GM12873 (cell line): ENCODE measurements around the gene DCHS1.
A peak's percentile ranks its signal among the peaks of the same experiment; 100 is the strongest.

Experiments
- TF ChIP-seq, protein P1 (sequence below): IDR thresholded peaks from 2 replicates; pipeline ENCODE4 v1.5.1; 2012; ENCODE audit warnings: low read depth, mild to moderate bottlenecking, moderate library complexity, low read length, control low read depth; ENCODE audit not compliant: insufficient read depth; ENCODE audit errors: missing control alignments

The DCHS1 gene

DNA sequence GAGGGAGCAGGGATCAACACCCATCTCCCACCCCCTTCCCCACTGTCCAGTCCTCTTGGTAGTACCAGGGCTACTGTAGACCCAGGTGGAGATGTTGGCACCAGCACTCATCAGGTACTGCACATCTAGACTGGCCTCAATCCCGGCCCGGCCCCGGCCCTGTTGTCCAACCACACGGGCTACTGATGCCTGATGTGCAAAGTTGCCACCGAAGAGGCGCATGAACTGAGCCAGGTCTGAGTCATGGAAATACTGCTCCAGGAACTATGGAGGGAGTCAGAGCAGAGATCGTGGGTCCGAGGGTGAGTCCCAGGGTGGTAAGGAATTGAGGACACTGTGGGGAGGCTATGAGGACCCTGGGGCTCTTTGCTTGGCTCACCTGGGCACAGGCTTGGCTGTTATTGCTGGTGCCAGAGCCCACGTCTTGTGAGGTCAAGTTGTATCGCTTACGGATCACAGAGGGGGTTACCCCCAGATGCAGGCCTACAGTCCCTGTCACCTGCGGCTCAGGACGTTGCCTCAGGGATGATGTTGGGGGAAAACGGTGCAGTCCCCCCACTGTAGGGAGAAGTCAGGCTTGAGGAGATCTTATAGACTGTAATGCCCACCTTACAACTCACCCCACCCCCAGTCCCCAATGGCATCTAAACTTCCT lies 38.9 kb downstream of the DCHS1 start:
- TF ChIP-seq, protein P1, sequence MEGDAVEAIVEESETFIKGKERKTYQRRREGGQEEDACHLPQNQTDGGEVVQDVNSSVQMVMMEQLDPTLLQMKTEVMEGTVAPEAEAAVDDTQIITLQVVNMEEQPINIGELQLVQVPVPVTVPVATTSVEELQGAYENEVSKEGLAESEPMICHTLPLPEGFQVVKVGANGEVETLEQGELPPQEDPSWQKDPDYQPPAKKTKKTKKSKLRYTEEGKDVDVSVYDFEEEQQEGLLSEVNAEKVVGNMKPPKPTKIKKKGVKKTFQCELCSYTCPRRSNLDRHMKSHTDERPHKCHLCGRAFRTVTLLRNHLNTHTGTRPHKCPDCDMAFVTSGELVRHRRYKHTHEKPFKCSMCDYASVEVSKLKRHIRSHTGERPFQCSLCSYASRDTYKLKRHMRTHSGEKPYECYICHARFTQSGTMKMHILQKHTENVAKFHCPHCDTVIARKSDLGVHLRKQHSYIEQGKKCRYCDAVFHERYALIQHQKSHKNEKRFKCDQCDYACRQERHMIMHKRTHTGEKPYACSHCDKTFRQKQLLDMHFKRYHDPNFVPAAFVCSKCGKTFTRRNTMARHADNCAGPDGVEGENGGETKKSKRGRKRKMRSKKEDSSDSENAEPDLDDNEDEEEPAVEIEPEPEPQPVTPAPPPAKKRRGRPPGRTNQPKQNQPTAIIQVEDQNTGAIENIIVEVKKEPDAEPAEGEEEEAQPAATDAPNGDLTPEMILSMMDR, result no peak

- TF ChIP-seq, protein P1, result no peak
These were observed 39.6 kb downstream of the DCHS1 start for GRCh38 chr11:6615882-6616585.

- TF ChIP-seq, protein P1, result no peak
These were observed 40.6 kb downstream of the DCHS1 start for GRCh38 chr11:6615046-6615445.

DNA sequence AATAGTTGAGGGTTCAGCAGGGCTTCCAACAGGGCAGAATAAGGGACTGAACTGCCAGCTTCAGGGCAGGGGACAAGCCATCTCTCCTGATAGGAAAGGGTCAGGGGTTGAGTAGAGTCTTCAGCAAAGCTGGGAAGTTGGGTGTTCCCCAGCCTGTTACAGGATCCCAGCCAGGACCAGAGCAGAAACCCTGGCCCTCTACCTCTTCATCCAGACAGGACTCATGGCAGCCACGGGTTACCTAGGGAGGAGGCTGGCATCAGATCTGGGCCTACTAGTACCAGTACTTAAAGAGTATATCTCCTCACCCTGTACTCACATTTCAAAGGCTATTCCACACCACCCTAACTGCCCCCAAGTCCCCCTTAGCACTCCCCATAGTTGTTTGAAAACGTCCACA lies 41.2 kb downstream of the DCHS1 start:
- TF ChIP-seq, protein P1, result no peak

GRCh38 chr11:6613496-6613895 lies 42.1 kb downstream of the DCHS1 start:
- TF ChIP-seq, protein P1, result no peak

GRCh38 chr11:6612213-6613041 lies 43.2 kb downstream of the DCHS1 start, which contains the start of gene TAF10:
TSS of gene TAF10 (minus strand) at chr11:6612216. CDS start at chr11:6612189, 27 bp downstream.
- TF ChIP-seq, protein P1, result peak; percentile 69

DNA sequence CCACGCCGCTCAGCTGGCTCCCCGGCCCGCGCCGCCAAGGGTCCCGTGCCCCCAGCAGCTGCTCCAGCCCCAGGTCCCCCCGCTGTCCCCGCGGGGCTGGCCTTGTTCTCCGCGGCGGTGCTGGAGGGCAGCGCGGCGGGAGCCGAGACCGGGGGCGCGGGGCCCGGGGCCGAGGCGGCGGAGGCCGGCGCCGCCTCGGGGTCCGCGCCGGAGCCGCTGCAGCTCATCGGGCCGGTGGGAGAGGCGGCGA lies 43.7 kb downstream of the DCHS1 start:
- TF ChIP-seq, protein P1, result no peak
